Glutamatergic neuron (in vitro differentiated cells): ENCODE data around the gene ACRBP. TPM values are rescaled to one million over a fixed set of nuclear protein-coding genes. Genes with fewer than 3 reads are reported as not detected.

Source experiments
- DNase-seq: peaks from one replicate; pipeline ENCODE4 v3.0.0; 2022
- H3K27ac Mint-ChIP-seq: one replicate; pipeline ENCODE4 v1.8.0; 2020; ENCODE audit warnings: mild to moderate bottlenecking, mixed read lengths, inconsistent platforms; ENCODE audit not compliant: unreplicated experiment
- H3K27me3 Mint-ChIP-seq: one replicate; pipeline ENCODE4 v1.8.0; 2020; ENCODE audit warnings: mild to moderate bottlenecking, moderate library complexity, mixed read lengths, inconsistent platforms; ENCODE audit not compliant: unreplicated experiment
- H3K36me3 Mint-ChIP-seq: one replicate; pipeline ENCODE4 v1.8.0; 2020; ENCODE audit warnings: mild to moderate bottlenecking, mixed read lengths, inconsistent platforms; ENCODE audit not compliant: unreplicated experiment
- H3K4me1 Mint-ChIP-seq: one replicate; pipeline ENCODE4 v1.8.0; 2020; ENCODE audit warnings: mild to moderate bottlenecking, low read depth, mixed read lengths, inconsistent platforms; ENCODE audit not compliant: unreplicated experiment
- H3K4me3 Mint-ChIP-seq: one replicate; pipeline ENCODE4 v1.8.0; 2020; ENCODE audit warnings: mild to moderate bottlenecking, mixed read lengths, inconsistent platforms; ENCODE audit not compliant: unreplicated experiment
- H3K9me3 Mint-ChIP-seq: one replicate; pipeline ENCODE4 v1.8.0; 2020; ENCODE audit warnings: mild to moderate bottlenecking, moderate library complexity, mixed read lengths, inconsistent platforms; ENCODE audit not compliant: unreplicated experiment
- CTCF ChIP-seq: fragments of 200-600 bp; sonication (generic); IDR thresholded peaks from one replicate; pipeline ENCODE4 v1.5.0; 2021; ENCODE audit not compliant: partially characterized antibody, unreplicated experiment
- total RNA-seq: library from RNA; stranded (reverse); fragmentation: NEBNext Ultra II Directional; extraction: Animal tissue kit (Norgen Biotek cat#: 25700); gene quantifications from one replicate; pipeline ENCODE4 v1.2.1, GENCODE V29; 2021; ENCODE audit not compliant: unreplicated experiment

The ACRBP gene
- total RNA-seq, 1 donor from 2014 or later = 2.5 TPM

GRCh38 chr12:6662906-6663742, 15.9 kb upstream of the ACRBP start, which contains the start of gene ING4:
Gene ING4 (minus strand): TSS chr12:6663119. CDS start chr12:6663101, 18 bp downstream.
- Mint-ChIP-seq H3K36me3 (no peaks in the 10 kb centered on the region), H3K27me3 (peaks cover 10% of the 10 kb centered on the region), H3K4me3 (peak within 1 kb of the TSS; percentile 95), H3K4me1 (peaks cover 7% of the 10 kb centered on the region), H3K9me3 (peaks cover 14% of the 10 kb centered on the region), H3K27ac (peak within 1 kb of the TSS; percentile 99)
- no peak for TF ChIP-seq CTCF
- DNase-seq = peak; percentile 88

- TF ChIP-seq CTCF = no peak
- Mint-ChIP-seq H3K4me1 (peaks cover 7% of the 10 kb centered on the region), H3K36me3 (no peaks in the 10 kb centered on the region), H3K27me3 (peaks cover 10% of the 10 kb centered on the region), H3K27ac (peak overlapping the region; percentile 99), H3K9me3 (peaks cover 13% of the 10 kb centered on the region), H3K4me3 (peak overlapping the region; percentile 95)
- no peak for DNase-seq
These were observed 15.3 kb upstream of the ACRBP start for GRCh38 chr12:6662602-6662905.

GRCh38 chr12:6653987-6654386, 6.8 kb upstream of the ACRBP start:
- Mint-ChIP-seq H3K27me3 (peaks cover 2% of the 10 kb centered on the region), H3K4me3 (no peak overlapping the region), H3K27ac (no peak overlapping the region), H3K9me3 (peaks cover 4% of the 10 kb centered on the region), H3K4me1 (no peaks in the 10 kb centered on the region), H3K36me3 (peaks cover 4% of the 10 kb centered on the region)
- no peak for DNase-seq
- TF ChIP-seq CTCF = no peak

- Mint-ChIP-seq H3K9me3 (peaks cover 4% of the 10 kb centered on the region), H3K27me3 (peaks cover 2% of the 10 kb centered on the region), H3K4me3 (no peak overlapping the region), H3K36me3 (peaks cover 4% of the 10 kb centered on the region), H3K4me1 (no peaks in the 10 kb centered on the region), H3K27ac (no peak overlapping the region)
- DNase-seq = no peak
- TF ChIP-seq CTCF = no peak
These were observed 6.1 kb upstream of the ACRBP start for GRCh38 chr12:6653342-6653741.

- no peak for TF ChIP-seq CTCF
- no peak for DNase-seq
- Mint-ChIP-seq H3K27me3 (peaks cover 2% of the 10 kb centered on the region), H3K27ac (no peak overlapping the region), H3K36me3 (peaks cover 10% of the 10 kb centered on the region), H3K9me3 (peaks cover 7% of the 10 kb centered on the region), H3K4me3 (no peak overlapping the region), H3K4me1 (no peaks in the 10 kb centered on the region)
These were observed 5.2 kb upstream of the ACRBP start for GRCh38 chr12:6652391-6652790.
